ENCODE data around the gene TCP11L2.
"Not testable (repeated sequence)": the region's sequence is repeated elsewhere in the genome, so short reads cannot be mapped to it uniquely, and the experiment has no call there.

The TCP11L2 gene

GRCh38 chr12:106353175-106353574 lies 50.6 kb downstream of the TCP11L2 start:
- DNase-seq: no peak

DNA sequence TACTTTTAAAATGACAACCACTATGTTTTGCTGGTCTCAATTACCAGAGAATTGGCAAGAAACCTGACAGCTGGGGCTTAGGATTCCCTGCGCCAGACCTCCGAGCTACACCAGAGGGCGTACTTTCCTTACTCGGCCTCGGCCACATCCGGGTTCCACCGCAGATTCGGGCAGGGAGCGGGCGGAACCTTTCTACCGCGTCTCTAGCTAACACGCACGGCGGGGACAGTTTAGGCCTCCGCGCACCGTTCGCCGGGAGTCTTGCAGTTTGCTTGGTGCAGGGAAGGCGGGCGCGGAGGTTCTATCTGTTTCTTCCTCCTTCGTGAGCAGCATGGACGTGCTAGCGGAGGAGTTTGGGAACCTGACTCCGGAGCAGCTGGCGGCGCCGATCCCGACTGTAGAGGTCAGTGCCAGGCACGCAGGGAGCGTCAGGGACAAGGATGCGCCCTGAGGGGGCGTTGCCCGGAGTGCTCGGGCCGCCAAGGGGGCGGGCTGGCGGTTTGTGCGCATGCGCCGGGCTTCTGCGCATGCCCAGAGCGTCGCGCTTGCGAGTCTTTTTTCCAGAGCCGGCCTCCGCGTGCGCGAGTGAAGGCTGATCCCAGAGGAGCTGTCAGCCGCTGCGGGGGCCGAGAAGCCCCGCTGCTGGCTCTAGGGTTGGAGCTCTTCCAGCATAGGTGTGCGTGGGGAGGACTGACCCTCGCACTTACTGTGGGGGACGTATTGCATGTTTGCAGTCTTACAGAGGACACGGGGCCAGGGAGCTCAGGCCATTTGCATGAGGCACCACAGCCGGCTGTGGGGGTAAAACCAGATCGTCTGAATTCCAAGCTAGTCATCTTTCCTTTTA lies 55.2 kb downstream of the TCP11L2 start, which contains the start of gene POLR3B:
TSS of gene POLR3B (plus strand) at position 200 of the 847 bp plus-strand sequence. CDS start at position 332, 132 bp downstream.
- peak; percentile 86 for DNase-seq

GRCh38 chr12:106358396-106359241 lies 56.1 kb downstream of the TCP11L2 start:
- no peak for DNase-seq

DNA sequence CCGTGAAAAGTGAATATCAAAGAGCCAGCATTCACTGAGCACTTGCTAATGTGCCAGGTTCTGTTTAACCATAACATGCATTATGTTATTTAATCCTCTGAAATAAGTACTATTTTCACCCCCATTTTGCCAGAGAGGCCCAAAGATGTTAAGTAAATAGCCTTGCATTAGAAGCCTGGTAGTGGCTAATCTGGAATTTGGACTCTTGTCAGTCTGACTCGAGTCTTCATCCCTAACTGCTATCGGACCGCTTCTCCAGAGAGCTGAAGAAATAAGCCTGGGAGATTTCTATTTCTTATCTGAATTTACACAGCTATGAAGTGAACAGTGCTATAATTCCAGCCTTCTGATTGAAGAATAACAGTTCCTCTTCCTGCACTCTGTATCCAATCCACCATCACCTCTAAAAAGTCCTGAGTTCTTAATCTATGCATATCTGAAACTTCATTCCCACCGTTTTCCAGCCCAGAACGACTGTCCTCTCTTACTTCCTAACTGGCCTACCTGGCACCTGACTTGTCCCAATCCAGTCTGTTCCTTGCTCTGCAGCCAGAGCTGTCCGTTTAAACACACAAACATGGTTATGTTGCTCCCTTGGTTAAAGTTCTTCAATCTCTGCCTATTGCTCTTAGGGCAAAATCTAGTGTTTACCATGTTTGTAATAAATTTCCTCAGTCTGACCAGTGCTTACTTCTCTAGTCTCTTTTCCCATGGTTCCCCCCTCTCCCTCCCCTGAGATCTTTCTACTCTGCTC lies 57.3 kb downstream of the TCP11L2 start:
- no peak for DNase-seq

DNA sequence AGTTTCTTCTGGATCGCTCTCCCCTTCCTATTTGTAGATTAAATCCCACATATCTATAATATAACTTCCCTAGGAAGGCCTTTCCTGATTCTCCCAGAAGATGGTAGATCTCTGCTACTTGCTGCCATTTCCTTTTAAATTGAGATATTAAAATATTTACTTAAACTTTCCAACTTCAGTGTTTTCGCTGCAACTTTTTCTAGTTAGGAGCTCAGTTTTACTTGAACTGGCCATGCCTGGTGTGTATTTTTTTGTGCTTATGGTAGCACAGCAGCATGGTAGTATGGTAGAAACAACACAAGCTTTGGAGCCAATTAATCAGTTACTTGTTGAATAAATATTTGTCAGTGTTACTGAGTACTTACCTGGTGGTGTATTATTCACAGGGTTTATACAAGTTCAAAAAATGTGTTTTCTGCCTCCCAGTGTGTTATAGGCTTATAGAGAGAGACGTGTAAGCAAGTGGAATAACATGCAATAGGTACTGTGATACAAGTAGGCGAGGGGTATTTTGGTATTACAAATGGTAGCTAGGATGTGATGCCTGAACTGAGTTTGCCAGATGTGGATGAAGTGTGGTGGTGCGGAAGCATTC lies 58.0 kb downstream of the TCP11L2 start:
- no peak for DNase-seq

DNA sequence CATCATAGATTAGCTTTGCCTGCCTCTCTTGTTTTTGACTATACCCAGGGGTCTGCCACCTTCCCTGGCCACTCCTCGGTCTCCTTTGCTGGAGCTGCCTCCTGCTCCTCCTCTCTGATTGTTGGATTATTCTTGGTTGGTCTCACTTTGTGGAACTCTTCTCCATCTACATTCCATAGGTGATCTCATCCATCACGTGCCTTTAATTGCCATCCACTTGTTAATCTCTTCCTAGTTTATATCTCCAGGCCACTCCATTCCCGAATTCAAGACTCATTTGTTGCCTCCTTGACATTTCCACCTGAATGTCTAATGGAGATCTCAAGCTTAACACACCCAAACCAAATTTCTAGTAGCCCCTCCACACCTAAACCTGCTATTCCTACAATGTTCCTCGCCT lies 60.4 kb downstream of the TCP11L2 start:
- no peak for DNase-seq

DNA sequence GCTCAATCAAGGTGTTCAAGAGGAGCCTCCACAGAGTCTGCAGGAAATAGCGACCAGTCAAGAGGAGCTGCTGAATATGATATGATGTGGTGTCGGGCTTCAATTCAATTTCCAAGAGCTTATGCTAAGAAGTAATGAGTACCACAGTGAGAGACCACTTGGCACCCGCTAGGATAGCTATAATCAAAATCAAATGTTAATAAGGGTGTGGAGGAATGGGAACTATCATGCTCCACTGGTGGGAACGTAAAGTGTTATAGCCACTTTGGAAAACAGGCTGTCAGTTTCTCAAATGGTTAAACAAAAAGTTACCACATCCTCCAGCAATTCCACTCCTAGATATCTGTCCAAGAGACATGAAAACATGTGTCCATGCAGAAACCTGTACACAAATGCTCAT lies 61.7 kb downstream of the TCP11L2 start:
- DNase-seq: peak; percentile 28

DNA sequence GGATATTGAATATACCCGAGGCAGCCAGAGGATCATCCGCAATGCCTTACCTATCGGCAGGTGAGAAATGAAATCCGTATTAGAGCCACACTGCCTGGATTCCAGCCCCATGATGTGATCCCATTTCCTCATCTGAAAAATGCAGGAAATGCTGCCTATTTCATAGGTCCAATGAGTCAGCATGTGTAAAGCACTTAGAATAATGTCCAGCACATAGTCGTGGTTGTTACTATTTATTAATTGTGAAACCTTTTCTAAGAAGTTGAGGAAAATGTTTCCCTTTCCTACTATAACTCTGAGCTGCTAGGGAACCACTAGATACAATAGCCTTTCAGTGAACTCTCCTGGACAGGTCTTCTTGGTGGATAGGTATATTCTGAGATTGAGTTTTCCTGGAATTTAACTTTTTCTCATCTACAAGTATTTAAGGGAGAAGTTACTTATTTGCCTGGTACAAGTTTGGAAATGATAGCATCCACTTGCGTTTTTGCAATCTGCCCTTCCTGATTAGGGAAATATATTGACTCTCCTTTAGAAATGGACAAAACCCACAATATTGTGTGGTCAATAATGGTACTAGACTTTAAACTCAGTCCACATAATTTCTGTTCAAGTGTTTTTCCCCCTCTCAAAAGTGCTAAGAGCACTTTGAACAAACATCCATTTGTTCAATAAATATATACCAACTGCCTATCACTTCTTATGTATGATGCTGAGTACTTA lies 67.3 kb downstream of the TCP11L2 start:
- no peak for DNase-seq

GRCh38 chr12:106378788-106379187 lies 76.3 kb downstream of the TCP11L2 start:
- no peak for DNase-seq

DNA sequence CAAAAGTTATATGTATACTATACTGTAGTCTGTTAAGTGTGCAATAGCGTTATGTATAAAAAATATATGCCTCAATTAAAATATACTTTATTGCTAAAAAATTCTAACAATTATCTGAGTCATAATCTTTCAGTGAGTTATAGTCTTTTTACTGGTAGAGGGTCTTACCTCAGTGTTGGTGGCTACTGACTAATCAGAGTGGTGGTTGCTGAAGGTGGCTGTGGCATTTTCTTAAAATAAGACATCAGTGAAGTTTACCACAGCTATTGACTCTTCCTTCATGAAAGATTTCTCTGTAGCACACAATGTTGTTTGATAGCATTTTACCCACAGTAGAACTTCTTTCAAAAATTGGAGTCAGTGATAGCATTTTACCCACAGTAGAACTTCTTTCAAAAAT lies 78.4 kb downstream of the TCP11L2 start:
- no peak for DNase-seq

GRCh38 chr12:106381866-106382265 lies 79.3 kb downstream of the TCP11L2 start:
- not testable (repeated sequence) for DNase-seq

DNA sequence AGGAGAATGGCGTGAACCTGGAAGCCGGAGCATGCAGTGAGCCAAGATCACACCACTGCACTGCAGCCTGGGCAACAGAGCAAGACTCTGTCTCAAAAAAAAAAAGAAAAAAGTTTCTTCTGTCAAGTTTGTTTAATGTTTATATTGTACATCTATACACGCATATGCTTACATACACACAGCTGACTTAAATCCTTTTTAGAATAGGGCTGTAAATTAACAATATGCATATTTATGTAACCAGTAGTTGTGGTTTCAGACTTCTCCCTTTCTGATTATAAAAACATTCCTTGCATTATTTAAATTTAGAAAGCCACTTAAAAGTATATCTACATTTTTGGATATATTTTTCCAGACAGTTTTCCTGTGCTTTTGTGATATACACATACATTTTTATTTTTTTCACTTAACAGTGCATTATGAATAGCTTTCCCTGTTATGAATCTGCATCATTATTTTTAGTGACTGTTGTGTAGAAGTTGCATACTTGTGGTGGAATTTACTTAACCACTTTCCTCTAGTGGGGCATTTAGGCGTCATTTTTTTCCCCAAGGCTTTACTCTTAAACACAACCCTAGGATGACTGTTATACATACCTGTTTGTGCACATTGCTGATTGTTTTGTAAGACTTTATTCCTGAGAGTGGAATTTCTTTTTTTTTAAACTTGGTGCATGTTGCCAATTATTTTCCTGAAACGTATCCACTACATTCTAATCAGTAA lies 84.4 kb downstream of the TCP11L2 start:
- no peak for DNase-seq

DNA sequence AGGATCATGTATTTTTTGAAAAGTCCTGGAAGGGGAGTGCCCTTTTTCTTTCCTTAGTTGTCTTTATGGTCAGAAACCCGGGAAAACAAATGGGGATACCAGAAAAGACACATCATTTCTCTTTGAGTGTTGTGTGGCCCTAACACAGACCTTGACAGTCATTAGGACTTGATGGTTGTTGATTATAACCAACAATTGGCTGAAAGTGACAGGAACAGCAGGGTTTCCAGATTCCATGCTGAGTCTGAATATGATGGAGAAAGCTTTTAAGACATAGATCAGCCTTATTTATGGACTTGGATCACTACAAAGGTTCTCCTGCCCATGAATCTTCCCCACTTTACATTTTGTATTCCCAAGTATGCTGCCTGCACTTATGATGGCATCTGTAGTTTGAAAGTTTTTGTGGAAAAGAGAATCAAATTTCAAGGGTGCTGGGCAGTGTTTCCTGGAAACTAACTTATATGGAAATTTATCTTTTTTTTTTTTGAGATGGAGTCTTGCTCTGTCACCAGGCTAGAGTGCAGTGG lies 85.4 kb downstream of the TCP11L2 start:
- no peak for DNase-seq

DNA sequence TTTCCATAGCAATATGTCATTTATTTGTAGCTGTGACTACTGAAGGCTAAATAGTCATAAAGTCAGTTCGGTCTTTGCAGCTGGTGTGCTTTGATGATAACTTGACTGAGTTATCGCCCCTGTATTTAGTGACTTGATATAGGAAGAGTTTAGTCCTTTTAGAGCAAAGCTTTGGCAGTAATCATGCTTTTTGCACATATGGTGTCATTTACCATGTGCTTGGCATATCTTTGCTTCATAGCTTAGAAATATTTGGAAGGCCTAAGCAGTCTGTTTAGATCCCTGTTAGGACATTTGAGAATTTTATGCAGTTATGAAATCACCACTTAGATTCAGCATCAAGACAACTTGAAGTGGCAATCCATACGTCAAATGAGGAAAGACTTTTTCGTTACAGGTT lies 86.6 kb downstream of the TCP11L2 start:
- DNase-seq: no peak

GRCh38 chr12:106392759-106393158 lies 90.2 kb downstream of the TCP11L2 start:
- no peak for DNase-seq

All from DMS79 (cell line).